ENCODE data around the gene CRB2. TPM values are rescaled to one million over a fixed set of nuclear protein-coding genes. Genes with fewer than 3 reads are reported as not detected.

Gene CRB2
- total and polyA plus RNA-seq, 2 donors (not counting 3 experiments of a cell fraction or from before 2014, with no cell fraction given) = not detected

DNA sequence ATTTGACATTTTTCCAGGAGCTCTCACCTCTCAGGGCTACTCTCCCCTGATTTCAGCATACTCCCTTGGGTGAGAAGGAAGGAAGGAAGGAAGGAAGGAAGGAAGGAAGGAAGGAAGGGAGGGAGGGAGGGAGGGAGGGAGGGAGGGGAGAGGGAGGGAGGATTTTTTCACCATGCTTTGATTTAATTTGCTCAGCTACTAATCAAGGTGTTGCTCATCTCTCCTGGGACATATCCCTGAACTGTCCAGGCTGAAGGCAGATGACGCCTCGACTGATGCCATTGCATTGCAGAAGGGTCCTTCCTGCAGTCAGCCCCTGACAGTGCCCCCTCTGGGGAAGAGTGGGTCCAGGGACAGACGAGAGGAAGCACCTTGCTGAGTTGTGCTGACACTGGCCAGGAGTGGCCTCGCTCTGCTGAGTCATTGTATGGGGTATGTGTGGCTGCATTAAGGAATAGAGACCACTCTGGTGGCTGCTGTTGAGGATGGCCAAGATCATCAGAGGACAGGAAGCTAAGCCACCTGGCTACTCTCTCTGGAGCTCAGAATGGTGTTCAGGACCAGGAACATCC is 43.6 kb upstream of the CRB2 start:
- TF ChIP-seq, protein P1, sequence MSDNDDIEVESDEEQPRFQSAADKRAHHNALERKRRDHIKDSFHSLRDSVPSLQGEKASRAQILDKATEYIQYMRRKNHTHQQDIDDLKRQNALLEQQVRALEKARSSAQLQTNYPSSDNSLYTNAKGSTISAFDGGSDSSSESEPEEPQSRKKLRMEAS (IDR thresholded peaks at IDR 0.05; ENCODE audit: insufficient read depth, insufficient read length) = no peak
- no peak for TF ChIP-seq EZH2 (IDR thresholded peaks at IDR 0.05; ENCODE audit: borderline replicate concordance, low read depth, low read length, severe bottlenecking)
- no peak for TF ChIP-seq FOS (IDR thresholded peaks at IDR 0.05; ENCODE audit: borderline replicate concordance, insufficient read depth, low read length)
- no peak for TF ChIP-seq MYC (IDR thresholded peaks at IDR 0.05; ENCODE audit: low read depth, low read length)
- TF ChIP-seq, protein P2, sequence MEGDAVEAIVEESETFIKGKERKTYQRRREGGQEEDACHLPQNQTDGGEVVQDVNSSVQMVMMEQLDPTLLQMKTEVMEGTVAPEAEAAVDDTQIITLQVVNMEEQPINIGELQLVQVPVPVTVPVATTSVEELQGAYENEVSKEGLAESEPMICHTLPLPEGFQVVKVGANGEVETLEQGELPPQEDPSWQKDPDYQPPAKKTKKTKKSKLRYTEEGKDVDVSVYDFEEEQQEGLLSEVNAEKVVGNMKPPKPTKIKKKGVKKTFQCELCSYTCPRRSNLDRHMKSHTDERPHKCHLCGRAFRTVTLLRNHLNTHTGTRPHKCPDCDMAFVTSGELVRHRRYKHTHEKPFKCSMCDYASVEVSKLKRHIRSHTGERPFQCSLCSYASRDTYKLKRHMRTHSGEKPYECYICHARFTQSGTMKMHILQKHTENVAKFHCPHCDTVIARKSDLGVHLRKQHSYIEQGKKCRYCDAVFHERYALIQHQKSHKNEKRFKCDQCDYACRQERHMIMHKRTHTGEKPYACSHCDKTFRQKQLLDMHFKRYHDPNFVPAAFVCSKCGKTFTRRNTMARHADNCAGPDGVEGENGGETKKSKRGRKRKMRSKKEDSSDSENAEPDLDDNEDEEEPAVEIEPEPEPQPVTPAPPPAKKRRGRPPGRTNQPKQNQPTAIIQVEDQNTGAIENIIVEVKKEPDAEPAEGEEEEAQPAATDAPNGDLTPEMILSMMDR (IDR thresholded peaks at IDR 0.05; ENCODE audit: extremely low read depth in 1 of 2, insufficient read depth in 1 of 2, low read depth in 1 of 2, low read length in 2 of 2) = no peak
- no peak for TF ChIP-seq GATA2 (IDR thresholded peaks at IDR 0.05; ENCODE audit: insufficient read depth, insufficient read length, low read depth, low read length)
- no peak for TF ChIP-seq POLR2A (IDR thresholded peaks at IDR 0.05; ENCODE audit: low read depth, low read length)
- no peak for TF ChIP-seq JUN (IDR thresholded peaks at IDR 0.05; ENCODE audit: borderline replicate concordance, insufficient read depth, insufficient read length, low read depth)
- no peak for TF ChIP-seq POLR2AphosphoS5 (IDR thresholded peaks at IDR 0.05; ENCODE audit: insufficient read depth, low read depth, low read length)
- BruUV-seq (replicated peaks) = no TSS peak
- DNase-seq (ENCODE audit: low read depth, low spot score) = no peak
- no peaks in the 10 kb centered on the region for H3K9me1 ChIP-seq (replicated peaks; ENCODE audit: control insufficient read depth, extremely low read depth, insufficient read depth, low read length)
- H3K4me1 ChIP-seq (ENCODE audit: control insufficient read depth, extremely low read depth, insufficient read depth, low read length) = no peaks in the 10 kb centered on the region
- no peak overlapping the region for H3K27ac ChIP-seq (ENCODE audit: insufficient read depth, low read depth, low read length)
- H3K4me2 ChIP-seq (ENCODE audit: insufficient read depth, low read length) = no peak overlapping the region
- FAIRE-seq = no peak
- peaks cover 0 to 2% of the 10 kb centered on the region in 2 experiments for H3K27me3 ChIP-seq (ENCODE audit: control insufficient read depth in 2 of 2, insufficient read depth in 2 of 2, low read length in 2 of 2)
- ChIA-PET POLR2A (no interaction called here), CTCF (interaction anchor here (1.3 kb wide), 1 partner anchor 15 kb away, joined by 3 read pairs; no protein-coding TSS in a partner anchor)
- no peak overlapping the region for H3K4me3 ChIP-seq (replicated peaks in 1 of 3; ENCODE audit: insufficient read depth in 1 of 3, low read depth in 1 of 3, low read length in 3 of 3)
- no peaks in the 10 kb centered on the region for H4K20me1 ChIP-seq (replicated peaks; ENCODE audit: control insufficient read depth, extremely low read depth, insufficient read depth, low read length)
- no peak overlapping the region for H3K9ac ChIP-seq (replicated peaks; ENCODE audit: extremely low read depth, insufficient read depth, low read length)
- H3K36me3 ChIP-seq (ENCODE audit: control insufficient read depth in 2 of 2, extremely low read depth in 1 of 2, insufficient read depth in 2 of 2, low read length in 2 of 2) = no peaks in the 10 kb centered on the region
- H2AFZ ChIP-seq (ENCODE audit: low read depth, low read length) = no peak overlapping the region
- dilution Hi-C loops (cut with MboI; ENCODE audit: extremely low pct_ligation_motif_present, low sequenced_read_pairs) = no loop called here
- no peaks in the 10 kb centered on the region for H3K9me3 ChIP-seq (replicated peaks; ENCODE audit: control insufficient read depth, insufficient read depth, low read length)
- no peaks in the 10 kb centered on the region for H3K79me2 ChIP-seq (ENCODE audit: control insufficient read depth, insufficient read depth, low read length)
- intact Hi-C loops (cut with micrococcal nuclease) = no loop called here
